ENCODE data around the gene CHRM1.
"Not testable (repeated sequence)": the region's sequence is repeated elsewhere in the genome, so short reads cannot be mapped to it uniquely, and the experiment has no call there.

The CHRM1 gene, protein sequence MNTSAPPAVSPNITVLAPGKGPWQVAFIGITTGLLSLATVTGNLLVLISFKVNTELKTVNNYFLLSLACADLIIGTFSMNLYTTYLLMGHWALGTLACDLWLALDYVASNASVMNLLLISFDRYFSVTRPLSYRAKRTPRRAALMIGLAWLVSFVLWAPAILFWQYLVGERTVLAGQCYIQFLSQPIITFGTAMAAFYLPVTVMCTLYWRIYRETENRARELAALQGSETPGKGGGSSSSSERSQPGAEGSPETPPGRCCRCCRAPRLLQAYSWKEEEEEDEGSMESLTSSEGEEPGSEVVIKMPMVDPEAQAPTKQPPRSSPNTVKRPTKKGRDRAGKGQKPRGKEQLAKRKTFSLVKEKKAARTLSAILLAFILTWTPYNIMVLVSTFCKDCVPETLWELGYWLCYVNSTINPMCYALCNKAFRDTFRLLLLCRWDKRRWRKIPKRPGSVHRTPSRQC

DNA sequence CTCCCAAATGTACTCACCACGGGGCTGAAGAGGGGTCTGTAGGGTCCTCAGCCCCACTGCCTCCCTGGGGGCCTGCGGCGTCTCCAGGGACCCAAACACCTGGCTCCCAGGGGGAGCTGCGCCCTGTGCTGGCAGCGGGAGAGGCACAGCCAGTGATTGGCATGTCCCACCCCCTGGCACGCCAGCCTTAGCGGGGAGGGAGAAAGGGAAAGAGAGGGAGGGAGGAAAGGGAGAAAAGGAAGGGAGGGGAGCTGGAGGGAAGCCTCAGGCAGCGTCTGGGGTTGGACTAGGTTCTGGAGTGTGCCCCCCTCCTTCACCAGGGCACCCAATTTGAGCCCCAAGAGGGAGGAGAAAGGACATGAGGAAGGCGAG is at the start of gene CHRM1:
Gene CHRM1, minus strand, starts transcription at position 163 of the 372 bp plus-strand sequence. CDS start 10,263 bp downstream, outside the sequence.
- no peak for DNase-seq

DNA sequence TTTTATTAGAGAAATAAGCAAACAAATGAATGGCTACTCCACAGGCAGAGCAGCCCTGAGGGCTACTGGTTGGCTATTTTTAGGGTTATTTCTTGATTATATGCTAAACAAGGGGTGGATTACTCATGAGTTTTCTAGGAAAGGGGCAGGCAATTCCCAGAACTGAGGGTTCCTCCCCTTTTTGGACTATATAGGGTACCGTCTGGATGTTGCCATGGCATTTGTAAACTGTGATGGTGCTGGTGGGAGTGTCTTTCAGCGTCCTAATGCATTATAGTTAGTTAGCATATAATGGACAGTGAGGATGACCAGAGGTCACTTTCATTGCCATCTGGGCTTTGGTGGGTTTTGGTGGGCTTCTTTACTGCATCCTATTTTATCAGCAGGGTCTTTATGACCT is 44.4 kb upstream of the CHRM1 start:
- DNase-seq, result no peak

DNA sequence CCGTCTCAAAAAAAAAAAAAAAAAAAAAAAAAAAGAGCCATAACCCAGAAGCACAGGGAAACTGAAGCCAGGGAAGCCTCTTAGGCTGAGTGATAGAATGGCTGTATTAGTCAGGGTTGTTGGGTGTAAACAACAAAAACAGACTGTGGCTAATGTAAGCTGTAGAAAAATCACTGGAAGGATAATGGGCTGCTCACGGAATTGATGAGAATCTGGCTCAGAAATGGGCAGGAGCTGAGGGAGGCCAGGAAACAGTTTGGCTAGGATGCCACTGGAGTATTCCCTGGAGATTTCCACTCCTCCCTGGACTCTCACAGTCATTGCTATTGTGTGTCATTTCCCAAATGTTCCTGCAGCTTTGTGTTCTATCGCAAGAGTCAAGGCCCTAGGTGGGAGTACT is 41.2 kb upstream of the CHRM1 start:
- DNase-seq, result no peak

DNA sequence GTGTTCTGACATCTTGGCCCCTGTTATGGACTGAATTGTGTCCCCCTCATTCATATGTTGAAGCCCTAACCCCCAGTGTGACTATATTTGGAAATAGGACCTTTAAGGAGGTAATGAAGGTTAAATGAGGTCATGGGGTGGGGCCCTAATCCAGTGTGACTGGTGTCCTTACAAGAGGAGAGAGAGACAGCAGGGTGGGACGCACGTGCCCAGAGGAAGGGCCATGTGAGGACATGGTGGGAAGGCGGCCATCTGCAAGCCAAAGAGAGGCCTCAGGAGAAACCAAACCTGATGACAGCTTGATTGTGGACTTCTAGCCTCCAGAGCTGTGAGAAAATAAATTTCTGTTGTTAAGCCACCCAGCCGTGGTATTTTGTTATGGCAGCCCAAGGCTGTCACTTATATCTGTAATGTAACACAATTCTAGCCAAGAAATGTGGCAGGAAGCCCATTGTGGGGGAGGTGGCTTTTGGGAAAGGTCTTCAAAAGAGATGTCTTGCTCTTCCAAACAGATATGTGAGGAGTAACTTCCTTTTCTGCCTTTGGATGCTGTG is 39.9 kb upstream of the CHRM1 start:
- DNase-seq, result peak; percentile 12

DNA sequence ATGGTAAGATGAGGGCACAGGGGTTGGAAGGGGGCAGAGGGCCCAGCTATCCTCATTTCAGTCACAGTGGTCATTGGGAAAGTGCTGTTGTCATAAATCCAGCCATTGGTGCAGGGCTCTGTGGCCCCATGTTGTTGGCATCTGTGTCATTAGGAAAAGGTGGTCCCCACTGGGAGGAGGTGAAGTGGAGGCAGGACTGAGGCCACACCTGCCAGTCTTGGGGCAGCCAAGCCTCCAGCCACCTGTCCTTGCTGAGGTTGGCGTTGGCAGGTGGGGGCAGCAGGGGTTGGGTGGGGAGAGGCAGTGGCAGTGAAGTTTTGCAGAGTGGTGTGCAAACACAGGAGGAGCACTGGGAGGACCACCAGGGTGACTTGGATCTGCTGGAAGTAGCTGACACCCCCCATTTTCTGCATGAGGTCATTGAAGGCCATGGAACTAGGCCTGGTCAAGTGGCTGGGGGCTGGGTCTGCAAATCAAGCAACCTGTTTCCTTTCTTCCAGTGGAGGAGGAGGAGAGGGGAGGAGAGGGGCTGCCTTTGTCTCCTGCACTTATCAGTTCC is 38.3 kb upstream of the CHRM1 start:
- no peak for DNase-seq

DNA sequence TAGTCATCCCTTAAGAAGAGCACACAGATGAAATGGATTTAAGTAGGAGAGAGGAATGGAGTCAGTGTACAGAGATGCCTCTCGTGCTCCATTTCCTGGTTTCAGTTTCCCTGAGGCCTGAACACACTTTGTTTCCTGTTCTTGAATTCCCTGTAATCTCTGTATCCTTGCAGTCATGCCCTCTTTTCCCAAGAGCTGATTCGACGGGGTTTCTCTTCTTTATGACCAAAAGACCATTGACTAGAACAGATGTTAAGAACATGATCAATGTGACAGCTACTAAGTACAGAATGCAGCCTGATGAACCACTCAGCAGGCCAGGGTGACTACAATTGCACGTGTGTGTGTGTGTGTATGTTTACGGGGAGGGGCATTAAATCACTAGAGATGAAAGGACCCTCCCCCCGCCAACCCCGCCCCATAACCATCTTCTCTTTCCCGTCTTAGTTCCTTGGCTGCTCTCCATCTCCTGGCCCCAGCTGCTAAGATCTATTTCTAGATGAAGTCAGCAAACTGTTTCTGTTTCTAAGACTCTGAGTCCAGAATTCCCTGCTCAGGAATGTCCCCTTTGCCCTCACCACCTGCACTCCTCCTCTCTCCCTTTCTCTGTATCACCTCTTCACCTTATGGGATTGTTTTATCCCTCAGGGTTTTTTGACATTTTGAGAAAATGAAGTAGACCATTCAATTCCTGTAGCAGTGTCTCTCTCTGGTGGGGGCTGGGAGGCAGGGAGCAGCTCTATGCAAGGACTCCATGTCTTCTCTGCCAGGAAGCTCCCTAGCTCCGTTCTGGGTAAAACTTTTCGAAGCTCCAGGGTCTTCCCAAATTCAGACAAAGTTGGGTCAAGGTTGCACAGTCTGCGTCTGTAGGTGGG is 37.6 kb upstream of the CHRM1 start:
- DNase-seq, result no peak

DNA sequence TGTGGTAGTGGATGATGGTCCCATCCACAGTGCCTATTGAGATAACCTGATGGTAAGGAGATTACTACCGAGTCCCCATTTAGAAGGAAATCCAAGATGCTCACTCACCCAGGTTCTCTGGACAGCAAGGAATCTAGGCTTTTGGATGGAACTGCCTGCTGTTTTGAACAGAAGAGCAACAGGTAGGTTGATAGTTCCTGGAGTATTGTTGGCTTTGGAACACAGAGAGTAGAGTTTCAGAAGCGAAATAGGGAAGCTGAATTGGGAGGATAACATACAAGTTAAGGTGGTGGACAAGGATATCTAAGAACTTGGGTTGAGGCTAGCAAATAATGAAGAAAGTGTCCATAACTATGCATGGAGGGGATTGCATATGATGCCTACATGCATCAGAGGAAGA is 36.0 kb upstream of the CHRM1 start:
- DNase-seq, result no peak

DNA sequence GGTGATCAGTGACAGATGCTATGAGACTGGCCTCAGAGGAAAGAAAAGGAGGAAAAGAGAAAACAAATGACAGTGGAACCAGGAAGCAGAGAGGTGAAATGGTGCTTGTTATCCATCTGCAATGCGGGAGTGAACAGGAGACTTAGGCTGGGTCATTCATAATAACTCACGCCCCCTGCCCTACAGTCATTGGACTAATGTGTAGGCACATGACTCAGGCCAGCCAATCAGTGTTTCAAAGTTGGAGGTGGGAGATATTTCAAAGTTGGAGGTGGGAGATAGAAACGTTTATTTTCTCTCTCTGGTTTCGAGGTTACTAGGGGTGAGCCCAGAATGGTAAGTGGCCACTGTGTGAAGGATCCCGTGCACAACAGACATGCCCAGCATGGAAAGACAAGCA is 33.3 kb upstream of the CHRM1 start:
- DNase-seq, result peak; percentile 26

DNA sequence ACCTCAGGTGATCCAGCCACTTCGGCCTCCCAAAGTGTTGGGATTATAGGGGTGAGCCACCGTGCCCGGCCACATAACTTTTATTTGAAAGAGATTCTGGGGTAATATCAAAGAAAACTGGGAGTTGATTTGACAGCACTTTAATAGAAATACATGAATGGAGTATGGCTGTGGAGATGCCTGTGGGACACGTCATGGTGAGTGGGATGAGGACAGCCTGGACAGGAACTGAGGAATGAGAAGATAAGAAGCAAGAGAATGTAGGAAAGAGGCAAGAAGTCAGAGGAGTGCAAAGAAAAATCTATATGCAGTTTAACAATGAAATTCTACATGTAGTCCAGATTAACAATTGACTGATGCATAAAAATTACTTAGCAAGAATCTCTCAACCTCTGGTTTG is 32.6 kb upstream of the CHRM1 start:
- peak; percentile 3 for DNase-seq

DNA sequence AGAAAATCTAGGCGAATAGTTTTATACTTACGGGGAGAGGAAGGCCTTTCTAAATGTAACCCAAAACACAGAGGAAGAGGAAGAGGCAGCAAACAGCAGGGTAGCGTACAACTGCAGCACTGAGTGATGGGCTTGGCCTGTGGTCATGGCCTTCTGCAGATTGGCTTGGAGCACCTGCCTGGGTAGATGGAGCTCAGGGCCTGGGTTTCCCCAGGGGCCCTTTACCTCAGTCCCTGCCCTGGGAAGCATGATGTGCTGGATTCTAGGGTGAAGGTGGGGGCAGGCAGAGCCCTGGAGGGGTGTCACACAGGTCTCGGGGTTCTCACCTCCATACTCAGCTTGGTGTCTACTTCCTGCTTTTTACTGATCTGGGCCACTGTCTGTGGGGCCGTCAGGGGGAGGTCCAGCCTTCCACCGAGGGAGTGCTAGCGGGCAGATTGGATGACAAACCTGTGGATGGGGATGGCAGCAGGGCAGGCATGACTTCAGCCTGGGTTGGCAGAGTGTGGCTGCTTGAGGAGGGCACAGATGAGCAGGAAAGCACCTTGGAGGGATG is 27.7 kb upstream of the CHRM1 start:
- DNase-seq, result peak; percentile 32

DNA sequence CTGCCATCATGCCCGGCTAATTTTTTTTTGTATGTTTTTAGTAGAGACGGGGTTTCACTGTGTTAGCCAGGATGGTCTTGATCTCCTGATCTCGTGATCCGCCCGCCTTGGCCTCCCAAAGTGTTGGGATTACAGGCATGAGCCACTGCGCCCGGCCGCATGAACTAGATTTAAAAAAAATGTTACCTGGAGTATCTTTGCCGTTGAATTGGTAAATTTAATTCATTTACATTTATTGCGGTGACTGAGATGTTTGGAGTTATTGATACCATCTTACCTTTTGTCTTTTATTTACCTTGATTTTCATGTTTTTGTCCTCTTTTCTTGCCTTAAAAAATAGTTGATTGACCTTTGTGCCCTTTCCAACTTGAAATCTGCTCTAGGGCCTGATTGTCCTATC is 24.4 kb upstream of the CHRM1 start:
- DNase-seq, result peak; percentile 1

DNA sequence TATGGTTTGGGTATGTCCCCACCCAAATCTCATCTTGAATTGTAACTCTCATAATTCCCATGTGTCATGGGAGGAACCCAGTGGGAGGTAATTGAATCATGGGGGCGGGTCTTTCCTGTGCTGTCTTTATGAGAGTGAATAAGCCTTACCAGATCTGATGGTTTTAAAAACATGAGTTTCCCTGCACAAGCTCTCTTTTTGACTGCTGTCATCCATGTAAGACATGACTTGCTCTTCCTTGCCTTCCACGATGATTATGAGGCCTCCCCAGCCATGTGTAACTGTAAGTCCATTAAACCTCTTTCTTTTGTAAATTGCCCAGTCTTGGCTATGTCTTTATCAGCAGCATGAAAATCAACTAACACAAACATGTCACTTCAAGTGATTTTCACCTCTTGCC is 16.4 kb upstream of the CHRM1 start:
- DNase-seq, result not testable (repeated sequence)

DNA sequence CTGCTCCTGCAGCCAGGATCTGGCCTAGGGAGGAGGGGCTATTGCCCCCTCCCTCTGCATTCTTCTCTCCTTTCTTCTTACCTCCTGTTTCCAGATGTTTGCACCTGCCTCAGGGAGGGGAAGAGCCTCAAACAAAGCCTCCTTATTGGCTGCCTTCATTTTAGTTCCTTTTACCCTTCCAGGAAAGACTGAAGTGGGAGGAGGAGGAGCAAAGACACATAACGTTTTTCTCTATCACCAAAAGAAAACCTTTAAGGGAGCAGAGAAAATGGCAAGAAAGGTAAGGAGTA is 13.3 kb upstream of the CHRM1 start:
- DNase-seq, result no peak

DNA sequence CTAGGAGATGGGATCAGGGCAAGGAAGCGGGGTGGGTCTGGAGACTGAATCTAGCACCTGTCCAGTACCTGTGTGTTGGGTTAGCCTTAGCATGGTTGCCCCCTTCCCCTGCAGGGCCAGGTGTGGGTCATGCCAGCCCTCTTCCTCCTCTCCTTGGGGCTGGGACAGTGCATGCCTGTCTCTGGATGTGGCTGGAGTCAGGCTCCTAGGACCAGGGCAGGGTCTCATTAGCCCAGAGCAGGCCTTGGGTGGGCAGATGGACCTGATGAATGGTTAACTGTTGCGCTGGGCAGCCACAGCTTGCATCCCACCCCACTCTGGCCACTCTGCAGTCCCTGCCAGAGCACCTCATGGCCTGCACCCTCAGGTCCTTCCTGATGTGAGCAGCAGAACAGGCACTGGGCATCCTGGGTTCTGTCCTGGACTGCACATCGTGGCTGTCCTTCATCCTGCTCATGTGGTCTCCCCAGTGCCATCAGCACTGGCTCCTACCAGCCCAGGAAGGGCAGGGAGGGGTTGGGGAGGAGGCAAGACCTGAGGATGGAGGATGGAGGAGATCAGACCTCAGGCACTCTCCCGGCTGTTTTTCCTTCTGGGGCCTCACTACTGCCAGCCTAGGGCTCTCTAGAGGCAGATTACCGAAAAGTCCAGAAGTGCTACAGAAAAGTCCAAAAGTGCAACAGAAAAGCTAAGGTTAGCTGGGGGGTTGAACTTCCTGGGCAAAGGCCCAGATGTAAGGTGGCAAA is 12.8 kb upstream of the CHRM1 start:
- no peak for DNase-seq

DNA sequence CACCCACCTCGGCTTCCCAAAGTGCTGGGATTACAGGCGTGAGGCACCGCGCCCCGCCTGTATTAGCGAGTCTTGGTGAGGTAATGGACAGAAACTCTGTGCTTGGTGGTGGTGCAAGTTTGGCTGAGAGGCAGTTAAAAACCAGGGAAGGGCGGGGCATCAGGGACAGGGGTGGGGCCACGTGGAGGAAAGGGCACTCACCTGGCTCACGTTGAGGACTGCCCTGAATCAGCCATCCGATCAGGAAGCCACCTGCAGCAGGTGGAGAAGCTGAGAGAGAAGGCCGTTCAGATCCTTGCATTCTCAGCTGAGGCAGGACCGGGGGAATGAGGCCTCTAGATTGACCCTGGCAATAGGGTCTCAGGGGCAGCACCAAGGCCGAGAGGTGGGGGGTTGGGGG is 12.1 kb upstream of the CHRM1 start:
- no peak for DNase-seq

DNA sequence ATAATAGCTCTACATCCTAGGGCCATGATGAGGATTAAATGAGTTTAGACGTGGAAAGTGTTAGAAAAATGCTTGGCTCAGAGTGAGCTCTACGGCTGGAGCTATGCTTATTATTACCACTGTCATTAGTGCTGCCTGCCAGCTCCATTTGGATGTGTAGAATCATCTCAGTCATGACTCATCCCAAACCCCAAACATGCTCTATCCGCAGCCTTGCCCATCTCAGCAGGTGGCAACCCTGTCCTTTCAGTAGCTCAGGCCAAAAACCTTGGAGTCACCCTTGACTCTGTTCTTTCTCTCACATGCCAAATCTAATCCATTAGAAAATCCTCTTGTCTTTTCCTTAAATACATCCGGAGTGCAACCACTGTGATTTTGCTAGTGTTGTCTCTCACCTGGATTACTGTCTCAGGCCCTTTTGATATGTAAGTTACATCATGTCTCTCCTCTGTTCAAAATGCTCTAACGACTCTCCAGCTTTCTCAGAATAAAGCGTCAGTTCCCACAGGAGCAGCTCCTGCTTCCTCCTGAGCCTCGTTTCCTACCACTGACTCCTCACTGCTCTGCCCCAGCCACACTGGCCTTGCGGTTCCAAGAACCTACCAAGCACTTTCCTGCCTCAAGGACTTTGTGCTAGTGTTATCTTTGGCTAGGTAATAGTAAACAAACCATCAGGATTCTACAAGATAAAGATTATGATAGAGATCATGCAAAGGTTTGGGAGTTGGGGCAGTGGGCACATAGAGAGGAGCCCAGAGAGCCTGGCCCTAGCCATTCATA is 10.5 kb upstream of the CHRM1 start:
- DNase-seq, result no peak

DNA sequence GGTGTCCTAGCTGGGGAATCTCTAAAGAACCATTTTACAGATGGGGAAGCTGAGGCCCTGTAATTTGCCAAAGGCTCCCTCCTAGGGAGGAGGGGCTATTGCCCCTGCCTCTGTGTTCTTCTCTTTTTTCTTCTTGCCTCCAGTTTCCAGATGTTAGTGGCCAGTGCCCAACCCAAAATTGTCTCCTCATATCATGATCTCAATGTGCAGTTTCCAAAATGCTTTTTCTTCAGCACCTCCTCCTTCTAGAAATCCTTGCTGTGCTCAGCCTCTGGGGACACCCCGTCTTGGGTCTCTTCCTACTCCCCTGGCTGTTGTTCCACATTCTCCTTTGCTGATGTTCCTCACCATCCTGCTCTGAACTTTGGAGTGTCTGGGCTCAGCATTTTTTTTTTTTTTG is 9.5 kb upstream of the CHRM1 start:
- no peak for DNase-seq

DNA sequence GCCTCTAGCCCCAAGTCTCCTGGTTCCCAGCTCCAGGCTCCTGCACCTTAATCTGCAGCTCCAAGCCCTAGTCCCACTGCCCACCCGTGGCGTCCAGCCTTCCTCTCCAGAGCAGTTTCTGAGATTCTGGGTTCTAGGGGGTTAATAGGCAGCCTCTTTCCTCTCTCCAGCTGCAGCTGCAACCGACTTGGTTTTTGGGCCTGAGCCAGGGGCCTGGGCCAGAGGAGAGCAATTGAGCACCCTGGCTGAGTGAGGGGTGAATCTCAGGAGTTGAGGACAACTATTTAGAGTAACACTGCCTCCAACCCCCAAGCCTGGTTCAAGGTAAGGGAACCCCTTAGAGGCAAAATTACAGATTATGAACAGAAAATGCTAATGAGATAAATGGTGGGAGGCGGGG is 9.0 kb upstream of the CHRM1 start:
- DNase-seq, result no peak

DNA sequence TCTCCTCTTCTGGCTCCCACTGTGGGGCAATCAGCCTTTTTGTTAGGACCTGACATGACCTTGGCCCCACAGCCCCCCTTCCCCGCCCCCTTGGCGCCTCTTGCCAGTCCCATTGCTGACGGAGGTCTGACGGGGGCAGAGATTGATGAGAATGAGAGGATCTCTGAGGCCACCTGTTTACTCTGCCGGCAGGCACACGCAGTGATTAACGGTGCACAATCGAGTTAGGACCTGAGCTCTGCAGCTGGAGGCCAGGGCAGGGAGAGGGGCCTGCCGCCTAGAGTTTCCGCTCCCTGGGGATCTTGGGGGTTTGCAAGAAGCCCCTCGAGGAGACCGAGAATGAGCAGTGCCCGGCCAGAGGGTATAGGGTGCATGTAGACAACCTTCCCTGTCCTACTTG is 6.8 kb upstream of the CHRM1 start:
- DNase-seq, result no peak

DNA sequence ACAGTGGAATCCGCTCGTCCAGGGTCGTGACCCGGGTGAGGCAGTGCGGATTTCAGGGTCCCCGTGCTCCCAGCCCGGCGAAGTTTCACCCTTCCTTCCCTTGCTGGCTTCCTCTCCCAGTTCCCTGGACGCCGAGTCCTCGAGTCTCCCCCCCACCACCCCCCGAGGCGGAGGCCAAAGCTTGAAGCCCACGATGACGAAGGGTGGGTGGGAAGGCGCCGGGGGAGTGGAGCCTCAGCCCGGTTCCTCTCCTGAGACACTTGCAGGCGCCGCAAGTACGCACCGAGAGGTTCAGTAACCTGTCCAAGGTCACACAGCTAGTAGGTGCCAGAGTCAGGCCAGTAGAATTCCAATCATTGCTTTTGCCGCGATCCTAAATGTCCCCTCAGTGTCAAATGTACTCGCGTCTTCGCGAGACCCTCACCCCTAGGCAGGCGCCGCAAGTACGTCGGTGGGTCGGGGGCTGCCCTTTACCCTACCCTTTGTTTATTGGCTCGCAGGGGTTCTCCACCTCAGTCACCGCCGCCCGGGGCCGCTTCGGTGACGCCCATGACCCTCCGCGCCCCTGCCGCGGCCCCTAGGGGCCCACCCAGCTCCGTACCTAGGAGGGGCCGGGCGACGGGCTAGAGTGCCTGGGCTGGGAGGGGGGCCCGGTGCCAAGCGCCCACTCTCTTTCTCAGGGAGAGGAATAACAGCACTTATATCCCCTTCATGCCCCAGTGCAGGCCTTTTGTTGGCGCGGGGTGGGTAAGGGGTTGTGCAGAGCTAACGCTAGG is 5.7 kb upstream of the CHRM1 start:
- DNase-seq, result no peak
